Muscle of arm (tissue), 12 donors: ENCODE data around the gene SMG9. TPM values are rescaled to one million over a fixed set of nuclear protein-coding genes. Genes with fewer than 3 reads are reported as not detected.
A peak's percentile ranks its signal among the peaks of the same experiment; 100 is the strongest.

Experiments
- DNase-seq: peaks from one replicate; pipeline ENCODE4 v3.0.0-alpha.2; 2013
- polyA plus RNA-seq, 12 donors: library from polyadenylated mRNA; unstranded; fragments of 120-200 nt; gene quantifications; one replicate each; pipeline ENCODE4 v1.2.1, GENCODE V29; 2013; ENCODE audit not compliant: insufficient read length in 12 of 12

SMG9 gene
- polyA plus RNA-seq, 12 donors: 29.9 to 65.4 (median 33.6) TPM; not detected in 1

- no peak for DNase-seq
These were observed 27.8 kb downstream of the SMG9 start for GRCh38 chr19:43726736-43727592.

GRCh38 chr19:43725468-43725867, 29.3 kb downstream of the SMG9 start:
- no peak for DNase-seq

DNA sequence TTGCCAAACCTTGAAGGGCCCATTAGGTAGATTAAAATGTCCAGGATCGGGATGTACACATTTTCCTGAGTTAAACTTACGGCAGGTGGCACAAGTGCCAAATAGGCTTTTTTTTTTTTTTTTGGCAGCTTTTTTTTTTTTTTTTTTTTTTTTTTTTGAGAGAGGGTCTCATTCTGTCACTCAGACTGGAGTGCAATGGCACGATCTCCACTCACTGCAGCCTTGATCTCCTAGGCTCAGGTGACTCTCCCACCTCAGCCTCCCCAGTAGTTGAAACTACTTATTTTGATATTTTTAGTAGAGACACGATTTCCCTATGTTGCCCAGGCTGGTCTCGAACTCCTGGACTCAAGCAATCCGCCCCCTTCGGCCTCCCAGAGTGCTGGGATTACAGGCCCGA, 29.9 kb downstream of the SMG9 start:
- no peak for DNase-seq

- DNase-seq: no peak
These were observed 31.2 kb downstream of the SMG9 start for GRCh38 chr19:43723588-43723987.

GRCh38 chr19:43721469-43722048, 33.2 kb downstream of the SMG9 start:
- DNase-seq: no peak

- no peak for DNase-seq
These were observed 33.8 kb downstream of the SMG9 start for GRCh38 chr19:43720936-43721335.

- no peak for DNase-seq
These were observed 34.8 kb downstream of the SMG9 start for GRCh38 chr19:43719918-43720317.

- no peak for DNase-seq
These were observed 35.3 kb downstream of the SMG9 start for GRCh38 chr19:43719378-43719868.

DNA sequence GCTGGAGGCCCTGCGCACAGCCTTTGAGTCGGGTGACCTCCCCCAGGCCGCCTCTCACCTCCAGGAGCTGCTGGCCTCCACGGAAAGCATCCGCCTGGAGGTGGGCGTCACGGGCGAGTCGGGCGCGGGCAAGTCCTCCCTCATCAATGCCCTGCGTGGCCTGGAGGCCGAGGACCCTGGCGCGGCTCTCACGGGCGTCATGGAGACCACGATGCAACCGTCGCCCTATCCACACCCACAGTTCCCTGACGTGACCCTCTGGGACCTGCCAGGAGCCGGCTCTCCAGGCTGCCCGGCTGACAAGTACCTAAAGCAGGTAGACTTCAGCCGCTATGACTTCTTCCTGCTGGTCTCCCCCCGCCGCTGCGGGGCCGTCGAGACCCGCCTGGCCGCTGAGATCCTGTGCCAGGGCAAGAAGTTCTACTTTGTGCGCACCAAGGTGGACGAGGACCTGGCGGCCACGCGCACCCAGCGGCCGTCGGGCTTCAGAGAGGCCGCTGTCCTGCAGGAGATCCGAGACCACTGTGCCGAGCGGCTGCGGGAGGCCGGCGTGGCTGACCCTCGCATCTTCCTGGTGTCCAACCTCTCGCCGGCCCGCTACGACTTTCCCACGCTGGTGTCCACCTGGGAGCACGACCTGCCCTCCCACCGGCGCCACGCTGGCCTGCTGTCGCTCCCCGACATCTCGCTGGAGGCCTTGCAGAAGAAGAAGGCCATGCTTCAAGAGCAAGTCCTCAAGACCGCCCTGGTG, 36.0 kb downstream of the SMG9 start:
- no peak for DNase-seq

DNA sequence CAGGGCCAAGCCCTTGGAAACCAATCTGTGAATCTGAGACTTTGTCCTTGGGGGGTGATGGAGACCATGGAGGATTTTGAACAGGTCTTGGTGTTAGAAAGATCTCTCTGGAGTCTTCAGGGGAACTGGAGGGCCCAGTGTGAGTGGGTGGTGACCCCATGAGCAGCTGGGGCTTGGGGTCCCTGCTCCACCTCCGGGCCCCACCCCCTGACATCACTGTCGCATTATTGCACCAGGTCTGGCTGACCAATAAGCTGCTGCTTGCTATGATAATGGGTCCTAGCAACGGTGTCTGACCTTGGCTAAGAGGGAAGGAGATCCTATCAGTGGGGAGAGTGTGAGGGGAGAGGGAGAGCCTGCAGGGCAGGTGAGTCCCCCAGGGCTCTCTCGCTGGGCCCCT, 39.0 kb downstream of the SMG9 start, which contains the start of gene IRGC:
TSS of gene IRGC (plus strand) at position 301 of the 400 bp plus-strand sequence. CDS start 2,483 bp downstream, outside the sequence.
- DNase-seq: no peak

GRCh38 chr19:43713208-43713607, 41.6 kb downstream of the SMG9 start:
- no peak for DNase-seq

DNA sequence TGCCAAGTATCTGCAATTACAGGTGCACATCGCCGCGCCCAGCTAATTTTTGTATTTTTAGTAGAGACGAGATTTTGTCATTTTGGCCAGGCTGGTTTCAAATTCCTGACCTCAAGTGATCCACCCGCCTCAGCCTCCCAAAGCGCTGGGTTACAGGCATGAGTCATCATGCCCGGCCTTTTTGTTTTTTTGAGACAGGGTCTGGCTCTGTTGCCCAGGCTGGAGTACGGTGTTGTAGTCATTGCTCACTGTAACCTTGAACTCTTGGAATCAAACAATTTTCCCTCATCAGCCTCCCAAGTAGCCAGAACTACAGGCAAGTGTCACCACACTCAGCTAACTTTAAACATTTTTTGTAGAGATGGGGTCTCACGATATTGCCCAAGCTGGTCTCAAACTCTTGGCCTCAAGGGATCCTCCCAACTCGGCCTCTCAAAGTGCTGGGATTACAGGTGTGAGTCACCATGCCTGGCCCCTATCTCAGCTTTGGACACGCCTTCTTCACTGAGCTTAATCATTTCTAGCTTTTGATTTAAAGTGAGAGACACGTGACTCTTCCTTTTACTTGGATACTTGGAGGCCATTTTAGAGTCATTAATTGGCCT, 42.9 kb downstream of the SMG9 start:
- DNase-seq: no peak

DNA sequence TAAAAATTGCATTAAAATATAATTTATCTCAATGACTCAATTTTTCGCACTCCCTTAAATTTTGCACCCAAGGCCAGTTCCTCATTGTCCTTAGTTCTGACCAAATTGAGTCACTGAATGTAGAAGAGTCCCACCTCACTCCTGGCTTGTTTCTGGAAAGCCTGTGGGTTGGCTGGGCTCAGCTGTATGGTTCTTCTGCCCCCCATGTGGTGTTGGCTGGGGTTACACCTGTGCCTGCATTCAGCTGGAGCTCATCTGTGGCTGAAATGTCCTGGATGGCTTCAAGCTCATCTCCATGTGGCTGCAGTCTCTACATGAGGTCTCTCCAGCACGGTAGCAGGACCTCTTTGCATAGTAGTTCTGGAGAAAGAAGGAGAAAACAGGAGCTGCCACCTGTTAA, 46.0 kb downstream of the SMG9 start:
- no peak for DNase-seq

DNA sequence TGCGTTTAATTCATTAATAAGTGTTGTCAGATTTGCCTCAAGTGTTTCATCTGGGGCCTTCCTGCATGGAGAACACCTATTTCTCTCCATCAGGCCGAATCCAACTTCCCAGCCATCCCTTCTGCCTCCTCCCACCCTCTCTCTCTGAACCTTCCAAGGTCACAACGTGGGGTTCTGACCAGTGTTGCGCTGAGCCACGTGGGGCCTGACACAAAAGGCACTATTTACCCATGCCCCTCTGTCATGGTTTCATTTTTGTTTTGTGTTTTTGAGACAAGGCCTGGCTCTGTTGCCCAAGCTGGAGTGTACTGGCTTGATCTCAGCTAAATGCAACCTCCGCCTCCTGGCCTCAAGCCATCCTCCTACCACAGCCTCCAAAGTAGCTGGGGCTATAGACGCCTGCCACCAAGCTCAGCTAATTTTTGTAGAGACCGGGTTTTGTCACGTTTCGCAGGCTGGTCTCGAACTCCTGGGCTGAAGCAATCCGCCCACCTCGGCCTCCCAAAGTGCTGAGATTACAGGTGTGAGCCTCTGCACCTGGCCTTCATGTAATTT, 47.5 kb downstream of the SMG9 start:
- DNase-seq: no peak

DNA sequence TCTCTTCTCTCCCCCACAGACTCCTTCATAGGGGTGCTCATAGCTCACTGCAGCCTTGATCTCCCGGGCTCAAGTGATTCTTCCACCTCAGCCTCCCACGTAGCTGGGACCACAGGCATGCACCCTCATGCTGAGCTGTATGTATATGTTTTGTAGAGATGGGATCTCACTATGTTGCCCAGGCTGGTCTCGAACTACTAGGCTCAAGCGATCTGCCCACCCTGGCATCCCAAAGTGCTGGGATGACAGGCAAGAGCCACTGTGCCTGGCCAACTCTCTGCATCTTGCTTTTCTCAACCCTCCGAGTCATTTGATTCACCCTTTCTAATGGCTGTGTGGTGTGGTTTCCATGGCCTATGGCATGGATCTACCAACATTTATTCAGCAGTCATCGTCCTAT, 49.0 kb downstream of the SMG9 start:
- DNase-seq: no peak

GRCh38 chr19:43704002-43704705, 50.6 kb downstream of the SMG9 start:
- DNase-seq: no peak

GRCh38 chr19:43700395-43701000, 54.3 kb downstream of the SMG9 start:
- peak; percentile 80 for DNase-seq

DNA sequence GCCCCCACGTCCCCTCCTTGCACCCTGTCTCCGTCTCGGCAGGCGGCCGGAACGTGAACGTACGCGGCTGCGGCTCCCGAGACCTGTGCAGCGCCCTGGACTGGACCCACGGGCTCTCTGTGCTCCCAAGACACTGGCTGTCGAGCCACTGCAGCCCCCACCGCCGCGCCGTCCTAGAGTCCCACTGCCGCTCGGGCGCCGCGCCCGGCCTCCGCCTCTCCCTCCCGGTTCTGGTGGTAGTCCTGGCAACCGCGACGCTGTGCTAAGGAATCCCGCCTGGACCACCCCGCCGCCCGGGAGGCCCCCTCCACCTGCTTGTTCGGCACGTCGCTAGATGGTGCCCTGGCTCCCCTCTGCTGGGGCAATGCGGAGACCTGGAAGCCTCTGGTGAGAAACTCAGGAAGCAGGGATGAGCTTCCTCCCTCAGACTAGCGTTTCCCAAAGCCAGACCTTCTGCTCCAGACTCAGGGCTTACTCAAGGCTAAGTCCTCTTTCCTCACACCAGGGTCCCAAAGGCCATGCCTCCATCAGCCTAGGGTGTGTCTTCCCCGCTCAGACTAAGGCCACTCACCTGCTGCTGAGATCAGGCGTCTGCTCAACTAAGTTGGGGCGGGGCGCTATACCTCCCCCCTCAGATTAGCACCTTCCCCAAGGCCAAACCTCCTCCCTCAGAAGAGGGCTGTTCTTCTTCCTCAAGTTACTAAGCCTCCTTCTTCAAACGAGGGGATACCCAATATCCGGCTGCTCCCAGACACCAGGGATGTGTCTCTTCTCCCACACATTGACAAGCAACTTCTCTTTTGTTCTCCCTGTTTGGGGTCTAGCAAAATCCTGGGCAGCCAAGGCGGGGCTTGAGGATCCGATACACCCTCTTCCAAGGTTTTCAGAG, 55.0 kb downstream of the SMG9 start:
- peak; percentile 43 for DNase-seq

DNA sequence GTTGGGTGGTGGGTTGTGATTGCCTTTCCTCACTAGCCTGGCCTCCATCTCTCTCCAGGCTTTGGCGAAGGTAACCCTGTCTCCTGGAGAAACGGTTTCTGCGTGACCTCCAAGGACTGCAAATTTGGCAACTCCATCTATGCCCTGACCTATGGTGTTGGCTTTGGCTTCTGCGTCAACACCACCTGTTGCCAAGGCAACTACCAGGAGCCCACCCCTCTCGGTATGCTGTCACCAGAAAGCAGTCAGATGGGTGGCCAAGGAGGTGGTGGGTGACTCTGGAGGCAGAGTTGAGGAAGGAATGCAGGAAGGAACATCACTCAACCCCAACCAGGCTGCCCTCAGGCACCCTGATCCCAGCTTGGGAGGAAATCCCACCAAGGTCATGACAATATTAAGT, 57.5 kb downstream of the SMG9 start:
- DNase-seq: no peak
